ENCODE measurements around the gene AGBL4.

DNA sequence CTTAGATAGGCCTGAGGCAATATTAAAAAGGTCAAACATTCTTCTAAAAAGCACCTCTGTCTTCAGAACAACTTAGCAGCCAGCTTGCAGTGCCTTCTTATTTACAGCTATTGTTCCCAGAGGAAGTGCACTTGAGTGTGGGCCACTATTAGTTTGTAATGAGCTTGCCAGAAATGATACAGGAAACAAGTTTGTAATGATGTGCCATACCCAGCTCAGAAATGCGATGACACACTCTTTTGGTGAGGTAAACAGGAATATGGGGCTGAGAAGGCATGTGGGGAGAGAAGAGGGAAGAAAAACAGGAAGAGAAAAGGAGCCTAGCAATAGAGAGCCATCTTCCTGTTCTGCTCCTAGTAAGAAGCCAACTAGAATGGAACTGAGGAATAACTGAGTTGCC lies 295.4 kb downstream of the AGBL4 start:
- TF ChIP-seq, protein P1, sequence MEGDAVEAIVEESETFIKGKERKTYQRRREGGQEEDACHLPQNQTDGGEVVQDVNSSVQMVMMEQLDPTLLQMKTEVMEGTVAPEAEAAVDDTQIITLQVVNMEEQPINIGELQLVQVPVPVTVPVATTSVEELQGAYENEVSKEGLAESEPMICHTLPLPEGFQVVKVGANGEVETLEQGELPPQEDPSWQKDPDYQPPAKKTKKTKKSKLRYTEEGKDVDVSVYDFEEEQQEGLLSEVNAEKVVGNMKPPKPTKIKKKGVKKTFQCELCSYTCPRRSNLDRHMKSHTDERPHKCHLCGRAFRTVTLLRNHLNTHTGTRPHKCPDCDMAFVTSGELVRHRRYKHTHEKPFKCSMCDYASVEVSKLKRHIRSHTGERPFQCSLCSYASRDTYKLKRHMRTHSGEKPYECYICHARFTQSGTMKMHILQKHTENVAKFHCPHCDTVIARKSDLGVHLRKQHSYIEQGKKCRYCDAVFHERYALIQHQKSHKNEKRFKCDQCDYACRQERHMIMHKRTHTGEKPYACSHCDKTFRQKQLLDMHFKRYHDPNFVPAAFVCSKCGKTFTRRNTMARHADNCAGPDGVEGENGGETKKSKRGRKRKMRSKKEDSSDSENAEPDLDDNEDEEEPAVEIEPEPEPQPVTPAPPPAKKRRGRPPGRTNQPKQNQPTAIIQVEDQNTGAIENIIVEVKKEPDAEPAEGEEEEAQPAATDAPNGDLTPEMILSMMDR (IDR thresholded peaks at IDR 0.05), result no peak
- no peak for TF ChIP-seq POLR2A (IDR thresholded peaks at IDR 0.05)
- TF ChIP-seq EP300 (IDR thresholded peaks at IDR 0.05), result no peak
